GM18951 (cell line): ENCODE data around the gene MED14.
"Not testable (repeated sequence)": the region's sequence is repeated elsewhere in the genome, so short reads cannot be mapped to it uniquely, and the experiment has no call there.

Experiments used
- POLR2A ChIP-seq: IDR thresholded peaks from 4 replicates; pipeline ENCODE4 v1.6.1; 2011; ENCODE audit warnings: mild to moderate bottlenecking; ENCODE audit not compliant: insufficient read length, insufficient read depth; ENCODE audit errors: extremely low read depth
- in situ Hi-C: fragments of 300-500 bp; cut with MboI; formaldehyde crosslinking; loops from one replicate; pipeline ENCODE4 v1.12.0; 2022; ENCODE audit warnings: low sequenced_read_pairs, mixed read lengths, inconsistent platforms; ENCODE audit not compliant: unreplicated experiment

The MED14 gene

DNA sequence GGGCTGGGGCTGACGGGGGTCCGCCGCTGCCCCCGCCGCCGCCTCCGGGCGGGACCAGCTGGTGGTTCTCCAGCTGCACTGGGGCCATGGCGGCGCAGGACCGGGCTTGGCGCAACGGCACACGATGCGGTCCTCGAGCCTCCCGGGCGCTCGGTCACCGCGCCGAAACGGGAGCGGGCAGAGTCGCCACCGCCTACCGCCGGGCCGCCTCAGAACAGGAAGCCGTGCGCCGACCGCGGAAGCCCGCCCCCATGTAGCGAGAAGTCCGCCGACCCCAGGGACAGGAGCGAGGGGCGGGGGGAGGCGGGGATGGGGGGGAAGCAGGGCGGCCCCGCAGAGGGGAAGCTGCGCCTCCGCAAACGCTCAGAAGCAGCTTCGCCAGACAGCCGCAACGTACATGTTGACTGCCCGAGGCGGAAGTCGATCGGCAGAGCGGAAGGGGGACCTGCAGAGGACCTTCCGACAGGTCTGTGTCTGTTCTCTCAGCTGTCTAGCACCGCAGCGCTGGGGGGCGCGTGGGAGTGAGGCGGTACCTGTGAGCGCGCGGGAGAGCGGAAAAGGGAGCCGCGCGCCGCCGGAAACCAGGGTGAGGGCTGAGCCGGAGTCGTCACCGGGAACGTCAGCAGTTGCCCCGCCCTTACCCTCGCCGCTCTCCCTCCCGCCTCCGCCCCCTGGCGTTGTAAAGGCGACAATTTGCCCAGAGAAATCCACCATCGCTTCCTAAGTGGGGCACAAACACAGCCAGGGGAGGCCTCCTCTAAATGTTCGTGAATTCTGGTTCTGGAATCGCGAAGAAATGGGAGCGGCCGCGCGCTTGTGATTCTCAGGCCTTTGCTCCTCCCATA lies at the start of gene MED14:
Gene MED14 (minus strand): TSS at position 218 of the 845 bp plus-strand sequence. CDS start 130 bp downstream, at position 88.
- in situ Hi-C loops, result no loop called here
- TF ChIP-seq POLR2A, result peak; percentile 85

DNA sequence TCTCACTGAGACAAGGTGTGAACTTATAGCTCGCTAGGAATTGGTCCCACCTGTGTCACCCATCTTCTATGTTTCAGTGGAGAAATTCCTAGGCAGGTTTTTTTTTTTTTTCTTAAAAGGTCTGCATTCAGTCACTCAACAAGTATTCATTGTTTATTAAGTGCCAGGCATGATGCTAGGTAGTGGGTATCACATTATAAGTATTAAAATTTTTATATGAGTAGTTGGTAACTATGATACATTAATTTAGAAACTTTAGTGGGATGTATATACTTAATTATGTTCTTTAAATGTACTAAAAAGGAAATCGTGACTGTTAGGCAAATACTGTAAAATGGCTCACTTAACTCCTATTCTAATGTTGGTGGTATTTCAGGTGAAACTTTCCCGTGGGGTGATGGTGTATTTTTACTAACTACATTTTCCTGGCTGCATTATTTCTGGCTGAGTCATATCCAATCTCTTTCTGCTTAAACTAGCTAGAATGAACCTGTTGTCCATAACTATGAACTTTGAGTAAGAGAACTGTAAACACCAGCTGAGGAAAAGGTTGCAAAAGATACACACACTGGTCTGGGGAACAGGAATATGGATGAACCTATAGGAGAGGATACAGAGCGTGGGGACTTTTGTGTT lies 49.3 kb upstream of the MED14 start:
- in situ Hi-C loops, result no loop called here
- TF ChIP-seq POLR2A, result no peak

DNA sequence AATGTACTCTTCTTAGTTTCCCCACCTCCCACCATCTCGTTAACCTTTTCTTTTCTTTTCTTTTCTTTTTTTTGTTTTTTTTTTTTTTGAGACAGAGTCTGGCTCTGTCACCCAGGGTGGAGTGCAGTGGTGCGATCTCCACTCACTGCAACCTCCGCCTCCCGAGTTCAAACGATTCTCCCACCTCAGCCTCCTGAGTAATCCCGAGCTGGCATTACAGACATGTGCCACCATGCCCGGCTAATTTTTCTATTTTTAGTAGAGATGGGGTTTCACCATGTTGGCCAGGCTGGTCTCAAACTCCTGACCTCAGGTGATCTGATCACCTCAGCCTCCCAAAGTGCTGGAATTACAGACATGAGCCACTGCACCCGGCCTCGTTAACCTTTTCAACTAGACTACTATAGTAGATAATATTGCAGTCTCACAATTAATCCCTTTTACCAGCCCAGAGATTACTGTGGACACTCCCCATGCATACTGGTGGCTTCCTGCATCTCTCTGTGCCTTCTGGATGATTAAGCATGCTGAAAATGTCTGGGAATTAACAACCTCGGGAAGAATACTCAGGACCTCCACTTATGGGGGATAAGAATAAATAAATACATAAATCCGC lies 47.4 kb upstream of the MED14 start:
- in situ Hi-C loops, result not testable (repeated sequence)

DNA sequence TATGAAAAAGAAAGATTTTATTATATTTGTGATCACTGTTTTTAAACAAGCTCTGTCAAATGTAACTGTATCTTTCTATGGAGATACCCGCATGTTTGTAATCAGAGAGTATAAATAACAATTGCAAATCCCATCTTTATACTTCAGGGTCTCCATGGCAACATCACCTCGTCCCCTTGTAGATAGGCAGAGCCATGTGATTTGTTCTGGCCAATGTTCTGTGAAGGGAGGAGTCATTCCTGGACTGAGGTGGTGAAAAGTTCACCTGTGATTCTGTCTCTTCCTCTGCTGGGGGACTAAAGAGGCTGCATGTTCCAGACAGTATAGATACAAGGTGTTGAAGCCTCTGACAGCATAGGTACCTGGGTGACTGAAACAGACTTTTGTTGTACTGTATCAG lies 45.6 kb upstream of the MED14 start:
- in situ Hi-C loops, result no loop called here
- TF ChIP-seq POLR2A, result no peak

DNA sequence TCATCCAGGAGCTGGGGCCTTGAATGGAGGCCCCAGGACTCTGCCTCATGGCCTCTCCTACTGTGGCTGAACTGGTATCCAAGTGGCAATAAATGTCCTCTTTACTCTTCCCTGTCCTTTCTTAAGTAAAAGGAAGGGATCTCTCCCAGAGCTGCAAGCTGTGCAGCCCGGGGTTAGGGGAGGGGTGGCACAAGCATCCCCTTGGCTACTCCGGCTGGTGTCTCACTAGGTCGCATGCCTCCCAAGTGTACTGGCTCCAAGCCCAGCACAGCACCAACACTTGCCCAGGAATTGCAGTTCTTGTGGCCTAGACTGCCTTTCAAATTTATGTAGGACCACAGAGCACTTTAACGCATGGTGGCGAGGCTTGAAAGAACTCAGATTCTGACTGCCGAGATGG lies 44.7 kb upstream of the MED14 start:
- in situ Hi-C loops, result no loop called here
- no peak for TF ChIP-seq POLR2A

- in situ Hi-C loops, result no loop called here
- TF ChIP-seq POLR2A, result no peak
These were observed 43.7 kb upstream of the MED14 start for GRCh38 chrX:40778861-40779575.

DNA sequence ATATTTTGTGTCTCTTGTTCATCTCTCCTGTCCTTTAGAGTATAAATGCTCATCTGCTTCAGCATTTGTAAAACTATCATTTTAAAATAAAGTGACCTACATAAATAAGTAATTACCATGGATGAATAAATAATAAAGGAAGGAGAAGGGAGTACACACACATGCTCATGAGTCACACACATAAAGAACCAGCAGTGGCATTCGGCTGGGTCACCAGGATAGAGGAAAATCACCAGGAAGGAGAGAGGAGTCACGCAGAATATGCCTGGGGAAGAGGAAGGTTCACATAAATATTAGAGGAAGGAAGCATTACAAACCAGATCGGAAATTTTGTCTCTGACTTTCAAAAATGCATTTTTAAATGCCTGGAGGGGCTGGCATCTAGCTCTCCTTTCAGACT lies 38.5 kb upstream of the MED14 start:
- TF ChIP-seq POLR2A, result no peak
- in situ Hi-C loops, result no loop called here

DNA sequence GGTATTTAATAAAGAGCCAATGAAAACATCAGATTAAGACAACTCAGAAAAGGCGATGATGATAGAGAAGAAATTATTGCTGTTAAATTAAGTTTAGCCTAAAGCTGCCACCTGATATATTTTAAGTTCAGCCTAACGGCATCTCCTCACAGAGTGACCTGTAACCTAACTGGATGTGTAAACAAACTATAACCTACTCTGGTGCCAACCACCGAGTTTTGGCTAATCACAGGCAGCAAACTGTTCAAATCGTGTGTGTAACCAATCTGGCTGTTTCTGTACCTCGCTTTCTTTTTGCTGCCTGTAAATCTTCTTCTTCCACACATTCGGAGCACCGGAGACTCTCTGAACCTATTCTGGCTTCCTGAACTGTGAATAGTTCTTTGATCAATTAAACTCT lies 37.8 kb upstream of the MED14 start:
- TF ChIP-seq POLR2A, result no peak
- in situ Hi-C loops, result no loop called here

GRCh38 chrX:40772290-40772689 lies 36.9 kb upstream of the MED14 start:
- in situ Hi-C loops, result no loop called here

DNA sequence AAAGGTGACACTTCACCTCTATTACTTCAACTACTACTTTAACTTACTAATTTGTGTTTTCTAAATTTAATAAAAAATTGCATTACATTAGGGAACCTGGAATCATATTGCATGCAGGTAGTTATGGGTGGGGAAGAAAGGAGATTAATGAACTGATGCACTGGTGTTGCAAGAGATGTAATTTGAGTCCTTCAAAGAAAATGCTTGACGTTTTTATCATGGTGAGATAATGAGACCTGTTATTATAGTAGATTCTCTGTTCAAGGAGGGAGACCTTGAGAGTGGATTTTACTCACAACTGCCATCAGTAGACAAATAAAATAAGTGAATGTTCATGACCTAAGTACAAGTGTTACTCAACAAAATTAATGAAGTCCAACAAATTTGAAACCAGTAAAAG lies 26.4 kb upstream of the MED14 start:
- in situ Hi-C loops, result no loop called here
- TF ChIP-seq POLR2A, result no peak

More at GRCh38 chrX:40772290-40772689, 36.9 kb upstream of the MED14 start:
- TF ChIP-seq POLR2A, result no peak

DNA sequence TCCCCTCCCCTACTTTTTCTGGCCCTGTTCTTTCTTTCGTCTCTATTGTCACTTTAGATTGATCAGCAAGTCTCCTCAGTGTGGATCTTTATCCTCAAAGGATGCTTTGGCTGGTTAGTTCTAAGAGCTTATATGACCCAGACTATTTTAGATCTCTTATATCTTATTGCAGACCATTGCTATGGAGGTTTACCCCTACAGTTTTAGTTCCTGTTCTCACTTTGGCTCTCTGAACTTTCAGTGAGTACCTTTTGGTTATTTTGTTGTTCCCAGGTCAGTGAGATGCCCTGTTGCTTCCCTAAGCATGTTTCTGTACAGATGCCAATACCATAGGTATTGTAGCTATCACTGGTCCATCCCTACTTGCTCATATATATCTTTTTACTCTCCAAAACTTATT lies 24.0 kb upstream of the MED14 start:
- in situ Hi-C loops, result no loop called here
- TF ChIP-seq POLR2A, result no peak

- in situ Hi-C loops, result no loop called here
- no peak for TF ChIP-seq POLR2A
These were observed 21.7 kb upstream of the MED14 start for GRCh38 chrX:40757058-40757457.
